Measurements from ENCODE around the gene ATP6V1G2.
"Not testable (repeated sequence)": the region's sequence is repeated elsewhere in the genome, so short reads cannot be mapped to it uniquely, and the experiment has no call there.

The ATP6V1G2 gene

GRCh38 chr6:31529329-31530150, 16.9 kb downstream of the ATP6V1G2 start:
- DNase-seq (ENCODE audit: low spot score), result peak; percentile 5

DNA sequence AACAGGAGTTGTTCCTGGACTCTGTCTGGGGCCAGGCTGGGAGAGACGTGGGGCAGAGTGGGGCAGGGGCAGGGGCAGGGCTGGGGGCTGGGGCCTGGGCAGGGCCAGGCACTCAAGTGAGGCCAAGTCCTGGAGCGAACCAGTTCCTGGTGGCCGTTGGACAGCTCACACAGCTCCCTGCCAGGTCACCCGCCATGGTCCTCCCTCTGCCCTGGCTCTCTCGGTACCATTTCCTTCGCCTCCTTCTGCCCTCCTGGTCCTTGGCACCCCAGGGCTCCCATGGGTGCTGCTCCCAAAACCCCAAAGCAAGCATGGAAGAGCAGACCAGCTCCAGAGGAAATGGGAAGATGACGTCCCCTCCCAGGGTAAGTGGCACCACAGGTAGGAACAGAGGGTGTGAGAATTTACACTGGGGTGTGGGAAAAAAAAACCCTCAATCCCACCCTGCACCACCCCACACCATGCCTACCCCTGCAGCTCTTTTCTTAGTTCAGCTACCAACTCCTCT, 17.5 kb downstream of the ATP6V1G2 start, which contains the start of gene MCCD1:
MCCD1 (plus strand) TSS at position 142 of the 508 bp plus-strand sequence; CDS start at position 195, 53 bp downstream.
- DNase-seq (ENCODE audit: low spot score), result peak; percentile 6

DNA sequence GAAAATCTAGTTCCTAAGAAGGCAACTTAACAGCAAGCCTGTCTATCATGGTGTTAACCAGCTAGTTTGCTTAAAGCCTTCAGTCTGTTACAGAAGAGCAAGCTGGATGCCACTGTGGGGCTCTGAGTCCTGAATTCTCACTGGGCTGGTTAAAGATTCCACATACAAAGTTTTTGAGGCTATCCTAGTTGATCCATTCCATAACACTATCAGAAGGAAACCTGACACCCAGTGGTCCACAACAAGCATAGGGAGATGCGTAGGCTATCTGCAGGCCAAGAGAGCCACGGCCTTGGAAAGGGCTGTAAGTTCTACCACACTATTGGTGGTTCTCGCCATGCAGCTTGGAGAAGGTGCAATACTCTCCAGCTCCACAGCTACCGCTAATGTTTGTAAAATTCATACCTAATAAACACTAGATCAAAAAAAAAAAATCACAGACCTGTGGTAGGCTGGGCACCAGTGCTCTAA, 18.1 kb downstream of the ATP6V1G2 start:
- DNase-seq (ENCODE audit: low spot score), result peak; percentile 29

DNA sequence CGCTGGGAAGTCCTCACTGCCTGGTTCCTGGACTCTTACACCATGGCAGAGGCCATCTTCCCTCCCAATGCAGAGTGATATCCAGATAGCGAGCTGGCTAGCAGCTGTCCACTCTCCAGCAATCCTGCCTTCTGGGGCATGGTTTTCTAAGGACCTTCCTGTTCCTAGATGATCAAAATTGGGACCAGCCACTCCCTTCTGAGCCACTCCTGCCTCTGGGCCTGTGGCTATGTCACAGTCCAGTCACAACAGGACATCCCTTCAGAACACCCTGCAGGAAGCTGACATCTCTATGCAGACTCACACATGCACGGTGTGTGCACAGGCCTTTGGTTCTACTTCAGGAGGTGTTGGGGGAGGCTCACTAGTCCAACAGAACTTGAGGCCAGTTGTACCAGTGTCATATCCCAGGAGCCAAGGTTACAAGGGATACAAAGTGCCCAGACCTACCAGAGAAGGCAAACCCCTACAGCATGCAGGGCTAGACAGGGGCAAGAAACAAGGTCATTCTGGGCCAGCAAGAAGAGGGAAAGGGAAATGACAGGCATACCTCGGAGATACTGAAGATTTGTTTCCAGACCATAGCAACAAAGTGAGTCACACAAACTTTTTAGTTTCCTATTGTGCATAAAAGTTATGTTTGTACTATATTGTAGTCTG, 20.3 kb downstream of the ATP6V1G2 start:
- DNase-seq (ENCODE audit: low spot score), result no peak

DNA sequence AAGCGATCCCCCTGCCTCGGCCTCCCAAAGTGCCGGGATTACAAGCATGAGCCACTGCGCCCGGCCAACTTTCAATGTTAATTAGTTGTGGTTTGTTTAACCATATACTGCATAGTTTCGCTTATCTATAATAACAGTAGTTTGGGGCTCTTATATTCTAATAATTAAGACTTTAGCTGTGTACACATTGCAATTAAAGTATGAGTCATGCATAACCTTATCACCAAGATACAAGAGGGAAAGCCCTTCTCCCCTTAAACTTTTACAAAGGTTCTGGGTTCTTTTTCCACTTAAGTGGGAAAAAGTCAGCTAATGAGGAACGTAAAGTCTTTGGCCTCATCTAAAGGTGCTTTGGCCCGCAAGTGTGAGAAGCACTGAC, 20.9 kb downstream of the ATP6V1G2 start:
- no peak for DNase-seq (ENCODE audit: low spot score)

GRCh38 chr6:31521835-31522234, 24.6 kb downstream of the ATP6V1G2 start:
- DNase-seq (ENCODE audit: low spot score), result no peak

DNA sequence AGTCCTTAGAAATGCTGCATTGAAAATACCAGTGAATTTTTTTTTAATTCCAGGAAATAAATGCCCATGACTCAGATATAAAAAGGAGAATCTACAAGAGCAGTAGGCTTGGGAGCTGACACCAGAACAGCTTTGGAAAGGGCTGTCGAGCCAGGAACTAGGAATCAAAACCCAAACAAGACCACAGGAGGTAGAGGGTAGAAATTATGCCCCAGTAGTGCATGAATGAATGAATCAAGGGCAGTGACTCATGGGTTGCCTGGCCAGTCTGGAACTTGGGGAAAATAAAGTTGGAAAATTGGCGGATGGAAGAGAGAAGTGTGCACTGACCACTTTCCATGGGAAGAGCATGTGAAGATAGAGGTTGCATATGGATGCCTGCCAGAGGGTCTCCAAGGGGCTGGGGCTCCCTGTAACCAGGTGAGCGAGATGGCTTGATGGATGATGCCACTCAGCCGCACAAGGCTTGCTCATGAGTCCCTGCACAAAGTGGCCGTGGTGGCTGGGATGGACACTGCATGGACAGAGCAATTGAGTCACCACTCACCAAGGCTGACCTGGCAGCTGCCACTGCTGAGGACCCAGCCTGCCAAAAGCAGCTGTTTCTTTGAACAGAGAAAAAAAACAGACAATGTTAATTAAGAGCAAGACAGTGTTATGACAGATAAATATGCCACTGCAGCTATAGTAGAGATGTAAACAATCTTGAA, 32.8 kb downstream of the ATP6V1G2 start:
- DNase-seq (ENCODE audit: low spot score), result no peak

DNA sequence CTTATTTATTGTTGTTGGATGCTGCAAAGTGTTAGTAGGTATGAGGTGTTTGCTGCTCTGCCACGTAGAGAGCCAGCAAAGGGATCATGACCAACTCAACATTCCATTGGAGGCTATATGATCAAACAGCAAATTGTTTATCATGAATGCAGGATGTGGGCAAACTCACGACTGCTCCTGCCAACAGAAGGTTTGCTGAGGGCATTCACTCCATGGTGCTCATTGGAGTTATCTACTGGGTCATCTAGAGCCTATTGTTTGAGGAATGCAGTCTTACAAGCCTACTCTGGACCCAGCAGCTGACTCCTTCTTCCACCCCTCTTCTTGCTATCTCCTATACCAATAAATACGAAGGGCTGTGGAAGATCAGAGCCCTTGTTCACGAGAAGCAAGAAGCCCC, 36.4 kb downstream of the ATP6V1G2 start:
- DNase-seq (ENCODE audit: low spot score), result no peak

DNA sequence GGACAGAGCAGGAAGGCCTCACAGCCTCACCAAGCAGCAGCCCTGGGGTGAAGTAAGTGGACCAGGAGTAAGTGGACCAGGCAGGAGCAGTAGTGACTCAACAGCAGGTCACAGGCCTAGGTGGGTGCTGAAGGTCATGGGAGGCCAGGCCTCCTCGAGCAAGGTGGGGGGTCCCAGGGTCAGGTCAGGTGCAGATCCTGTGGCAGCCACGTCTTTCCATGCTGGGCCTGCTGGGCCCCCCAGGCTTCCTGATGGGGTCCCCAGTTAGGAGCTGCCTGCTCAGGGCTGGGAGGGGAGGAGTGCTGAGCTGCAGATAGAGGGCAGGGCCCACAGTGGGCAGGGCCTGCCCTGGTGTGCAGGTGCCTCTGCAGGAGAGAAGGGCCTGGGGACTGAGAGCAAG, 37.4 kb downstream of the ATP6V1G2 start:
- not testable (repeated sequence) for DNase-seq (ENCODE audit: low spot score)

GRCh38 chr6:31502586-31502985, 43.8 kb downstream of the ATP6V1G2 start:
- DNase-seq (ENCODE audit: low spot score), result no peak

GRCh38 chr6:31499648-31500047, 46.8 kb downstream of the ATP6V1G2 start:
- DNase-seq (ENCODE audit: low spot score), result not testable (repeated sequence)

DNA sequence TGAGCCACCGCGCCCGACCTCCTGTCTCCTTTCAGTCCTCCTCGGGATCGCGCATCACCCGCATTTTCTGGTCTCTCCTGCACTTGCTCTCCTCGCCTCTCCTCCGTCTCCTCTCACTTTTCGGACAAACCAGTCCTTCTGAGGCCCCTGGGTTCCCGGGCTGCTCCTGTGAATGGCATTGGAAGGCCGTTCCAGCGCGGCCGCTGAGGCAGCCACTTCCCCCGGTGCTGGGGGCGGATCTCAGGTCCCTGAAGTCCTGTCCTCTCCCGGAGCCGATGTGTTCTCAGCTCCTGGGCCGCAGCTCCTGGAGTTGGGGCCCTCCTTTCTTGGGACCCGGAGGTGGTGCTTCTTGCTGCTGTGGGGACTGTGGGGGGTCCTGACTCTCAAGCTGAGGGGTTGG, 47.7 kb downstream of the ATP6V1G2 start:
- DNase-seq (ENCODE audit: low spot score), result no peak

DNA sequence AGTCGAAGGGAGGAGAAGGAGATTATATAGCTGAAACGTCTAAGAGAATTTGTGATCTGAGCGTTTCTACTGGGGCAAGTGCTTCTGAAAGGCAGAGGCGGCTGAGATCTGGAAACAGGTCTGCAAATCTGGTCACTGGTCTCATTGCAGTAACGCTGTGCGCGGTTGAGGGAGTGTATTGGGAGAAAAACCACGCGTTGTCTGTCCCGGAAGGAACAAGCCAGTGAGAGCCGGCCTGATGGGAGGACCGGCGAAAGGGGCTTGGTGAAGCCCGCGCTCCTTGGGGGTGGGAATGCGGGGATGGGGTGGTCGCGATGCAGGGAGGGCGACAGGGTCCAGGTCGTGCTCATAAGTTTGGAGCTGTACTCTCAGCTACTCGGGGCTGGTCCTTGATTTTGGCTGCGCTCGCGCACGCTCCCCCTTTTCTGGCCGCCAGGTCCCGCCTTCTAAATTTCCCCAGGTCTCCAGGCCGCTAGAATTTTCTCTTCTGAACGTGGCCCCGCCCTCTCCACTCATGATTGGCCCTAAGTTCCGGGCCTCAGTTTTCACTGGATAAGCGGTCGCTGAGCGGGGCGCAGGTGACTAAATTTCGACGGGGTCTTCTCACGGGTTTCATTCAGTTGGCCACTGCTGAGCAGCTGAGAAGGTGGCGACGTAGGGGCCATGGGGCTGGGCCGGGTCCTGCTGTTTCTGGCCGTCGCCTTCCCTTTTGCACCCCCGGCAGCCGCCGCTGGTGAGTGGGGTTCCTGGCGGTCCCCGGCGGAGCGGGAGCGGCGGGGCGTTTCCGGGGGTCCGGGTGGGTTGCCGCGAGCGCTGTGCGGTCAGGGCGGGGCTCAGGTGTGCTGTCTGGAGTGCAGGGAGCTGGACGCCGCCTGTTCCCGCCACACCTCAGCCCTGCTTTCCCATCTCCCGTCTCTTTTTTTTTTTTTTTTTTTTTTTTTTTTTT, 48.6 kb downstream of the ATP6V1G2 start, which contains the start of gene MICB:
MICB (plus strand) TSS at position 615 of the 946 bp plus-strand sequence; CDS start at position 664, 49 bp downstream.
- DNase-seq (ENCODE audit: low spot score), result peak; percentile 87

GRCh38 chr6:31496826-31497225, 49.6 kb downstream of the ATP6V1G2 start:
- peak; percentile 56 for DNase-seq (ENCODE audit: low spot score)

DNA sequence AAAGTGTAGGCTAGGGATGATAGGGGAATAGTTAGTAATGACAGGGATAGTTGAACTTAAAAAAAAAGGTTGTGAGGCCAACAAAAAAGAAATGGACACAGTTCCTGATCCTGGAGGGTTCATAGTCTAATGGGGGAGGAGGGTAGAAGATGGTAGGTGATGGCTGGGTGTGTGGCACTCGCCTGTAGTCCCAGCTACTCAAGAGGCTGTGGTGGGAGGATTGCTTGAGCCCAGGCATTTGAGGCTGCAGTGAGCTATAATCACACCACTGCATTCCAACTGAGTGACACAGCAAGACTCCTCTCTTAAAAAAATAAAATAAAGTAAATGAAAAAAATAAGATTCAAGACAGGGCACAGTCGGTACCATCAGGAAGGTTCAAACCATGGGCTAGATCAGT, 50.8 kb downstream of the ATP6V1G2 start:
- DNase-seq (ENCODE audit: low spot score), result peak; percentile 26

Measured in NAMALWA (cell line).